ENCODE measurements around the gene TTI1. TPM values are rescaled to one million over a fixed set of nuclear protein-coding genes. Genes with fewer than 3 reads are reported as not detected.

TTI1 gene
- polyA plus RNA-seq, 12 donors = 11.7 to 22.0 (median 17.1) TPM; not detected in 1

- DNase-seq = no peak
Measured at GRCh38 chr20:37939701-37940560, 93.3 kb downstream of the TTI1 start.

GRCh38 chr20:37938954-37939353 is 94.3 kb downstream of the TTI1 start:
- DNase-seq = no peak

GRCh38 chr20:37938181-37938750 is 95.0 kb downstream of the TTI1 start:
- DNase-seq = no peak

- no peak for DNase-seq
Measured at GRCh38 chr20:37937686-37938085, 95.6 kb downstream of the TTI1 start.

- DNase-seq = no peak
Measured at GRCh38 chr20:37936451-37936850, 96.8 kb downstream of the TTI1 start.

- DNase-seq = no peak
Measured at GRCh38 chr20:37936041-37936440, 97.2 kb downstream of the TTI1 start.

- DNase-seq = no peak
Measured at GRCh38 chr20:37935435-37935834, 97.8 kb downstream of the TTI1 start.

- DNase-seq = no peak
Measured at GRCh38 chr20:37934634-37935375, 98.5 kb downstream of the TTI1 start.

GRCh38 chr20:37933786-37934633 is 99.2 kb downstream of the TTI1 start:
- no peak for DNase-seq

Other genes with a start within 250 kb of the TTI1 start
- gene VSTM2L, start 130.3 kb downstream of the TTI1 start, polyA plus RNA-seq (ENCODE audit: insufficient read length in 12 of 12) = 1 to 10 TPM in 10 of 12 donors, under 1 TPM in 1, not detected in 1; 0.99 to 7.3 (median 2.8) TPM
- 10 to 100 TPM in 11 of 12 donors, not detected in 1; 20.2 to 34.2 (median 28.1) TPM for gene RPRD1B, start 290 bp upstream of the TTI1 start, polyA plus RNA-seq (ENCODE audit: insufficient read length in 12 of 12)
- gene TGM2, start 131.8 kb upstream of the TTI1 start, polyA plus RNA-seq (ENCODE audit: insufficient read length in 12 of 12) = 10 to 100 TPM in 10 of 12 donors, 1 to 10 TPM in 1, not detected in 1; 9.5 to 71.6 (median 12.8) TPM
- 10 to 100 TPM in 4 of 12 donors, 1 to 10 TPM in 7, not detected in 1; 7.1 to 15.1 (median 9.4) TPM for gene KIAA1755, start 227.3 kb upstream of the TTI1 start, polyA plus RNA-seq (ENCODE audit: insufficient read length in 12 of 12)